Non-pigmented ciliary epithelial cell (primary cell): Measurements from ENCODE around the gene NSUN5.
"Not testable (repeated sequence)": the region's sequence is repeated elsewhere in the genome, so short reads cannot be mapped to it uniquely, and the experiment has no call there.

ENCODE experiments used
- DNase-seq: peaks from one replicate; pipeline ENCODE4 v3.0.0-alpha.2; 2010; ENCODE audit warnings: low read depth

The NSUN5 gene

DNA sequence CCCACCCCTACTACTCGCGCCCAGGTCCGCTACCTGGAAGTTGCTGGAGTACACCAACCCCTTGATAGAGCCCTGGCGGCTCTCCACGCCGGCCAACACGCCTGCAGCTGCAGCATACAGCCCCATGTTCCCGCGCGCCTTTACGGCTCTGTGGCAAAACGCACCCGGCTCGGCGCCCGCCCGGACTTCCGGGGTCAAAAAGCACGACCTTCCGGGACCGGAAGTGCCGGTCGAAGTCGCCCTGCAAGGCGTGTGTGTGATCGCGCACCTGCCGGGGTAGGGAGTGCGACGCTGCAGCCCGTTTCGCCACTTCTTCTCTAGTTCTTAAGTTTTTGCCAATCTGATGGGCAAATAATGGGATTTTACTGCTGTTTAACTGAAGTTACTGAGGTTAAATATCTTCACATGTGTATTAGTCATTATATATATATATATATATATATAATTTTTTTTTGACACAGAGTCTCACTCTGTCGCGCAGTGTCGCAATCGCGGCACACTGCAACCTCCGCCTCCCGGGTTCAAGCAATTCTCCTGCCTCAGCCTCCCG, at the start of gene NSUN5:
TSS of gene NSUN5 (minus strand) at position 162 of the 550 bp plus-strand sequence. CDS start at position 126, 36 bp downstream.
- DNase-seq: no peak

DNA sequence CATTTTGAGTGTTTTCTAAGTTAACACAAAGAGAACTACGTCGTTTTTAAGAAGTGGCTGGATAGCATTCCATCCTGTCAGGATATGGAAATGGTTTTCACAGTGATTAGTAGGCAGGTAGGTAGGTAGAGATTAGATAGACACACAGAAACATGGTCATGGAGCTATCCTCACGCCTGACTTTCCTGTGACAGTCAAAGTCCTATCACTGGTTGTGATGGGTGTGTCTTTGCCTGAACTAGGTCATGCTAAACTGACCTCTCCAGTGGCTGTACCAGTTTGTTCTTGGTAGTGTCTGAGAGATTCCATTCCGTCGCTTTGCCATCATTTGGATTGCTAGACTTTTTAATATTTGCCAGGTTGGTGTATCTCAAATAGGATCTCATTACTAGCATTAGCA, 47.5 kb upstream of the NSUN5 start:
- DNase-seq: no peak

DNA sequence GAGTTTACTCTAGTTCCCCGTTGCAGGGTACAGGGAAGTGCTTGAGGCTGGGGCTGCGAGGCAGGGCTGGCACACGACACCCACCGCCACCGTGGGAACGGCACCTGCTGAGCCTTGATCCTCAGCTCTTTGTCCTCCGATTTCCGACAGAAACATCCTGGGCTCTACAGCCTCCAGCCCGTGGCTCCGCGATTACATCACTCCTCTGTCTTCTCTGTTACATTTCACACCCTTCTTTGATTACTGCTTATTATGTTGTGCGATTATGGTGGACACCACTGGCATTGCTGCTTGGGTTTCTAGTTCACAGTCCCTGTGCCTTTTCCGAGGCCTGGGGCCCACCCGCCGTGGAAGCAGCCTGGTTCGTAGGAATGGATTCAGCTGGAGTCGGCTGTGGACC, 46.2 kb upstream of the NSUN5 start:
- no peak for DNase-seq

DNA sequence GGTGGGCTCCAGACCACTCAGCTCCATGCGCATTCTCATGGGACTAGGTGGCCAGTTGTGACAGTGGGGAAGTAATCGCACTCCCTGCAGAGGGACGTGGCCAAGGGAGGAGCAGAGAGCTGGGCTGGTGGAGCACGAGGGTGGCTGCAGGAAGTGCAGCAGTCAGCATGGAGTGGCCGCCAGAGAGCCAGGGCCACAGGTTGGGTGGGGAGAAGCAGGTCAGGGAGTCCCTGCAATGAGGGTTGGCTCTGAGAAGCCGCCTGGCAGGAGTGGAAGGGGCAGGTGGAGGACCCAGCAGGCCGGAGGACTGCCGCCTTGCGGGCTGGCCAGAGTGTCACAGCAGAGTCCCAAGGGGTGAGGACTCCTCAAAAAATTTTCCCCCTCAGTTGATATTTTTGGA, 45.6 kb upstream of the NSUN5 start:
- DNase-seq: no peak

DNA sequence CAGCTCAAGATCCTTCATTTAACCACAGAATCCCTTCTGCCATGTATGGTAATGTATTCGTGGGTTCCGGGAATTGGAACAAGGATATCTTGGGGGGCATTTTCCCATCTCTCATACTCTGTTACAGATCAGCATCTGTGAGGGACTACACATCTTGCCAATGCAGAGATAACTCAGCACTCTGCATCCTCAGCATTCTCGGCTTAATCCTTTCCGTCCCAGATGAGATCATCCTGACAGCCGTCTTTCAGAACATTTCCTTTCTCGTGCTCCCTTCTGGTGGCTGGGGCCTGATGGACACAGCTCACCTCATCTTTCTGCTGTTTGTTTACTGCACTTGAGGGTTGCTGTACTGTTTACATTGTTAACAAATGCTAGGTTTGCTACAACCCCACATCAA, 44.6 kb upstream of the NSUN5 start:
- no peak for DNase-seq

DNA sequence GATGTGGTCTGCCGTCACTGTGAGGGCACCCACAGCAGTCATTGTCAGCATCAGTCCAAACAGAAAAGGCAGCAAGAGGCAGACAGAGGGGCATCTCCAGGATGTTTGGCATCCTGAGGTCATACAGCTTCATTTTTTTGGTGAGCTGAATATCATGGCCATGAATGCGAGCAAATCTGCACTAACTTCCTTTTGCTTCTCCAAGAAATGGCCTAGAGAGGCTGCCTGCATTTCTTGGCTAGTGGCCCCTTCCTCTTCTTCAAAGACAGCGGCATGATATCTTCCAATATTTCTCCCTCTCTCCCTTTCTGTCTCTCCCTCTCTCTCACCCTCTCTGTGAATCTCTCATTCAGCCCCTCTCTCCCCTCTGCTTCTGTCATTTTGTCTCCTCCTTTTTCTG, 44.2 kb upstream of the NSUN5 start:
- no peak for DNase-seq

DNA sequence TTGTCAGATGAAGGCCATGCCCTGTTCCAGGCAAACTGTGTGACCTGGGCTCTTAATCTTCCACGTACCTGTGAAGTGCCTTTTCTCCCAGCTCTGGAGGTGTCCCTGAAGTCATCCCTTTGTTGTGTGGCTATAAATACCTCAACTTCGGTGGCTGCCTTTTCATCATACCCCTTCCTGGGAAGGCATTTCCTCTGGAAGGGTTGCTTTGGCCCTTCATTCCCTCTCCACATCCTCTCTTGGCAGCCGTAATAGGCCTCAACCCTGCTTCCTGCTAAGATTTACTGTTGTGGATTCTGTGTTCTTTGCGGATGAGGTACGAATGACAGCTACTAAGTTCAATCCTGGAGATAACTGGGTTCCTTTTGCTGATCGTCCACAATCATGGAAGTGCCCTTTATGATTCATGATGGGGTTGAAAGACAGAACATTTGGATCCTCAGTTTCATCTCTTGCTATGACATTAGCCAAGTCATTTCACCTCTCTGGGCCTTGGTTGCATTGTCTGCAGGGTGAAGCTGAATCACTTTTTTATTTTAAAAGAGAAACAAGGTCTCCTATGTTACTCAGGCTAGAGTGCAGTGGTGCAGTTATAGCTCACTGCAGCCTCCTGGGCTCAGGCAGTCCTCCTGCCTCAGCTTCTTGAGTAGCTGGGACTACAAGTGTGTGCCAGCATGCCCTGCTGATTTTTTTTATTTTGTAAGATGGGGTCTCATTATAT, 43.0 kb upstream of the NSUN5 start:
- no peak for DNase-seq

DNA sequence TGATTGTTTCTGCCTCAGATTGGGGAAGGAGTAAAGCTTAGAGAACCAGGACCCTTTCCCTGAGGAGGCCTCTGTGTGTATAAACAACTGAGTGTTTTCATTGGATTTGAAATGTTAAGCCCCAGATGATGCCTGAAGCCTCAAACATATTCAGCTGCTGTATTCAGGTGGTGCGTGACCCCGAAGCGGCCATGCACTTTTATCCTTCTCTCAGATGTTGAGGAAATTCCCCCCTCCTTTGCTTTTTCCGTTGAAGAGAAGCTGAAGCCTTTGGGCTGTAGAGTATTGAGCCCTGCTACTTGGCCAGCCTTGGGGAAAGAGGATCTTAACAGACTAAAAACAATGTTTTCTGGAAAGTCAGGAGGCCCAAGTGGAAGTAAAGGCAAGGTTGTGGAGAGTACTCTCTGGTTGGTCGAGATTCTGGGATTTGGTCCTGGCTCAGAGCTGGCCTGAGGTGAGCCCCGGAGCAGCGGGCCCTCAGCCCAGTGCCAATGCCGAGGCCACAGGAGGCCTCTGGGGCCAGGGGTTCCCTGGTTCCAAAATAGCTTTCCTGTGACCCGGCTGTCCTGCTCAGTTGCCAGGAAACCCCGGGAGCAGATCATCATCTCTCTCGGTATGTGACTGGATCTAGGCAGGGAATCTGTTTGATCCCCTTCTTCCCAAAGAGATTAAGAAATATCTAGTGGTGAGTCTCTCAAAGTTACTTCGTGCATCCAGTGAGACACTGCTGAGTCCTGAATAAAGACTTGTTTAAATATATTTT, 41.9 kb upstream of the NSUN5 start:
- DNase-seq: no peak

DNA sequence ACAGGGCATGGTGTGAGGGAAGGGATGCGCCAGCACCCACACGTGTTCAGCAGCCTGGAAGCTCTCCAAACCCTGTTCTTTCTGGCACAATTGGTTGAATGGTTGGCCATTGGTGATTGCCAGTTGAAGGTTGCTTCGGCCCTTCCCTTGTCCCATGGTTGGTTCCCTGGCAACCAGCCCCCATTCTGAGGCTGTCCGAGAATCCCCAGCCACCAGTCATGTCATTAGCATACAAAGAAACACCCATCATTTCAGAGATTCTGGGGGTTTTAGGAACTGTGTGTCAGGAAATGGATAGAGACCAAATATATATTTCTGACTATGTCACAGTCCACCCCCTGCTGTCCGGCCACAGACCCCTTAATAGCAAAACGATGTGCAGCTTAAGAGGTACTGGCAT, 41.1 kb upstream of the NSUN5 start:
- DNase-seq: no peak

DNA sequence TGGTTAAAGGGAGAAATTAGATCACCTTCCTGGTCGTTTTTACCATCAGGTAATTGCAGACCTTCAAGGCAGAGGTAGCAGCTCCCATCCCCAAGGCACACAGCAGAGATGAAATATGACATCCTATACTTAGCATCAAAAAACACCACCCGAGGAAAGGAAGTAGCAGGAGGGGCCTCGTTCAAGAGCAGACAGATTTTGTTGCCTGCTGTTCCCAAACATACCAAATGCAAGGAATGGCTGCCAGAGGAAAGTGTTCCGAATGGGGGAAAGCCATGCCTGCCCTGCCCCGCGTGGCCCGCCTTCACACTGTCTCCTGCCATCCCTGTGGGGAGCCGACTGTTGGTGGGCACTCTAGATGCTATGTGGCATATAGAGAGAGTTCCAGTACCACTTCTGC, 37.3 kb upstream of the NSUN5 start:
- no peak for DNase-seq

DNA sequence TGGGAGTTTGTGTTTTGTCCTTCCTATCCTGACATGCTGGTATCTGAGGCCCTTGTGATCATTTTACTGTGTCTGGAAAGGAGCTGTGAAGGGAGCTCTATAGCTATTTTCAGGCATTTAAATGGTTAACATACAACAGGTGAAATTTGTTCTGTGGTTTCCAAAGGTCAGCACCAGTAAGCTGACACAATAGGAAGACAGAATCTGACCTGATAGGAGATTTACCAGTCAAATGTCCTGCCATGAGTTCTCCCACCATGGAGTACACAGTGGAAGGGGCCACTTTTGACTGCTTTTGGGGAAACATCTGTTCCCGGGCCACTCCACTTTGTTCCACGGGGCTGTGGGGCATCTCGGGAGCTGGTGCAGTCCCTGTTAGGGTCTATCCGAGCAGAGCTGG, 36.9 kb upstream of the NSUN5 start:
- no peak for DNase-seq

DNA sequence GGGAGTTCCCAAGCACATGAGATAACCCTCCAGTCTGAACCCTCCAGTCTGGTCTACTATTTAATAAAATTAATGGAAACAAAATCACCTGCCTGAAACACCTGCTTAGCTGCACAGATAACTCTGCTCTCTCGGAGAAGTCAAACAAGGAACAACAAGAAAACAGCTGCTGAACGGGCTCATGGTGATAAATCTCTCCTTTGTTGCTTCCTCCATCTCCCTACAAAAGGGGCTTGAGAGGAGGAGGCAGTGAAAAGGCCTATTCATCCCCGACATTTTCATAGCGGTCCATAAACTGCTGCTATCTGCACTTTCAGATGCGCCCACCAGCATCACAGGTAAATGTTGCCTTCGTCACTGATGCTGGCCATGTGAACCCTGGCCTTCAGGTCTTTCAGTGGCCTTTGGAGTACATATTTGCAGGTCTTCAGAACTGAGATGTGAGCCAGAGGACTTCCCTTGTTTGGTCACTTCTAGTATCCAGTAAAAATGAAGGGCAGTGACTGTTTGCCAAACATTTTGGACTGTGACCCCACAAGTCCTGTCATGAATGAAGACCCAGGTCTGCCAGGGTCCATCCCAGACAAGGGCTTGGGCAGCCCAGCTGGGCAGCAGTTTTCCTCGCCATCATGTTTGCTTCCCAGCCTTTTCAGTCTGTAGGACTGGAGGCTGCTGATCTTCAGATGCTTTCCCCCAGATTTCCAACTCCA, 35.2 kb upstream of the NSUN5 start:
- no peak for DNase-seq

DNA sequence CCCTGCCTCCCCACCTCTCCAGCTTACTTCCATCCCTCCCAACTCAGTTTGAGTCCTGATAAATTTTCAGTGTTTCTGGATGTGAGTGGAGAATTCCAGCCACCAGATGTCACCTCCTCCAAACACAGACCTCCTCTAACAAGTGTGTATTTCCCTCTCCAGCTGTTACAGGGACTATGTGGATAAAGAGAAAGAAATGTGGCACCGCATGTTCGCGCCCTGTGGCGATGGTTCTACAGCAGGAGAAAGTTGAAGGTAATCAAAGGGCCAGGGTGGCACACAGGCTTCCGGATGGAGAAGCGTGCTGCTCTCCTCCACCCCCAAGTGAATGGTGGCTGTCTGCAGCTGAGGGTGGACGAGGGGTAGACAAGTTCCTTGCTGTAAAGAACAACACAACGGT, 34.0 kb upstream of the NSUN5 start:
- no peak for DNase-seq

DNA sequence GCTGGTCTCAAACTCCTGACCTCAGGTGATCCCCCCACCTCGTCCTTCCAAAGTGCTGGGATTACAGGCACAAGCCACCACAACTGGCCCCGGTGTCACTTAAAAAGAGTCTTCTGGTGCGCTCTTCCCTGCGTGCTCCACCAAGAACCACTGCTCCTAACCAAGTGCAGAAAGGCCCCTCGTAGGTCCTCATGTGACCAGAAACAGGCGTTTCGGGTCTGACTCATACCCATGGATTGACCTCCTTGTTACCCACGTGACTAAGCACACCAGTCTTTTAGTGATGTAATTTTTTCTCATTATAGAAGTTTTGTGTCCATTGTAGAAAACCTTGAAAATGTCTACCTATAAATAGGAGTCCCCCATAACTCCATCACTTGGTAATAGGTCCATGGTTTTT, 33.3 kb upstream of the NSUN5 start:
- DNase-seq: peak; percentile 51

DNA sequence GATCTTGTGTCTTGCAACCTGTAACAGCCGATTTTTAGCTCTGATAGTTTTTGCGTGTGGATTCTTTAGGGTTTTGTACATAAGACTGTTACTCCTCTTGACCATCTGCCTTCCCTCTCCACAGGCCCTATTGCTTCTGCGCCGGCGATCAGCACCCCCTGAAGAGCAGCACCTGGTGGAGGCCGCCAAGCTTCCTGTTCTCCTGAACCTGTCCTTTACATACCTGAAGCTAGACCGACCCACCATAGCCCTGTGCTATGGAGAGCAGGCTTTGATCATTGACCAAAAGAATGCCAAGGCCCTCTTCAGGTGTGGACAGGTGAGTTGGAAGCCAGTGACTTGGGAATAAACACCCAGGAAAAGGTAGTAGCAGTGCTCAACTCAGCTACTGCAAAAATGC, 31.9 kb upstream of the NSUN5 start:
- no peak for DNase-seq

DNA sequence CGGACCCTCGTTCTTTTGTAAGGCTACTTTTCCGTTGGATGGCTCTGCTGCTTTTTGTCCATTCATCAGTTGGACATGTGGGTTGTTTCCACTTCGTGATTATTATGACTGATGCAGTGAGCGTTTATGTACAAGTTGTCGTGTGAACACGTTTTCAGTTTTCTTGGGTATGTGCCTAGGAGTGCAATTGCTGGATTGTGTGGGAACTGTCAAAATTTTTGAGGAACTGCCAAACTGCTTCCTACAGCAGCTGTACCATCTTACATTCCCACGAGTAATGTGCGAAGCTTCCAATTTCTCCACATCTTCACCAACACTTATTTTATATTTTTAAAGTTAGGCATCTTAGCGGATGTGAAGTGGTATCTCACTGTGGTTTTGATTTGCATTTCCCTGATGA, 29.7 kb upstream of the NSUN5 start:
- no peak for DNase-seq

DNA sequence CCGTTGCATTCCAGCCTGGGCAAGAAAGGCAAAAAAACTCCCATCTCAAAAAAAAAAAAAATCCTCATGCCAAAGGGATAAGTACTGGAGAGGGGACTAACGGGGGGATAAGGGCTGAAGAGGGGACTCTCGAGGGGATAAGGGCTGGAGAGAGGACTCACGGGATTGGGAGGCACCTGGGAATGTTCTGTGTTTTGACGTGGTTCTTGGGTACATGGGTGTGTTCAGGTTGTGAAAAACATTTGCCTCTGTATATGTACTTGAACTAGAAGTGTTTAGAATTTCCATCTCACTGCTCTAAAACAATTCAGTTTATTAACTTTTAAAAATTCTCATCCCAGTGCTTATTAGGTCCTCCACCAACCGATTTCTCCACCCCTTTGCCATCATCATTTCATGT, 23.8 kb upstream of the NSUN5 start:
- DNase-seq: no peak

DNA sequence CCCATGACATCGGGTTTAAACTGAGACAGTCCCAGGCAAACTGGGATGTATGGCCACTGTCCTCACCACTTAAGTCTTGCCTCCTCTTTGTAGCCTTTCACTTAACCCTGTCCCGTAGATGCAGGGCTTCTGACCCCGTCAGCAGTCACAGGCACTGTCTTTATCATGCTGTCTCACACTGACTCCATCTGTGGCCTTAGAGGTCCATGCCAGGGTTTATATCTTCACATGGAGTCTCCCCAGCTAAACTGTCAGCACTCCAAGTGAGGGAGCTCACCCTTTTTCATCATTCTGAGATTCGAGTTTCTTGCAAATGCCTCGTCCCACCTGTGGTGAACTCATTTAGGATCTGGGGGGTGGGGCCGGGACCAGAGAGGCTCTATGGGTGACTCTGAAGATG, 22.1 kb upstream of the NSUN5 start:
- no peak for DNase-seq

DNA sequence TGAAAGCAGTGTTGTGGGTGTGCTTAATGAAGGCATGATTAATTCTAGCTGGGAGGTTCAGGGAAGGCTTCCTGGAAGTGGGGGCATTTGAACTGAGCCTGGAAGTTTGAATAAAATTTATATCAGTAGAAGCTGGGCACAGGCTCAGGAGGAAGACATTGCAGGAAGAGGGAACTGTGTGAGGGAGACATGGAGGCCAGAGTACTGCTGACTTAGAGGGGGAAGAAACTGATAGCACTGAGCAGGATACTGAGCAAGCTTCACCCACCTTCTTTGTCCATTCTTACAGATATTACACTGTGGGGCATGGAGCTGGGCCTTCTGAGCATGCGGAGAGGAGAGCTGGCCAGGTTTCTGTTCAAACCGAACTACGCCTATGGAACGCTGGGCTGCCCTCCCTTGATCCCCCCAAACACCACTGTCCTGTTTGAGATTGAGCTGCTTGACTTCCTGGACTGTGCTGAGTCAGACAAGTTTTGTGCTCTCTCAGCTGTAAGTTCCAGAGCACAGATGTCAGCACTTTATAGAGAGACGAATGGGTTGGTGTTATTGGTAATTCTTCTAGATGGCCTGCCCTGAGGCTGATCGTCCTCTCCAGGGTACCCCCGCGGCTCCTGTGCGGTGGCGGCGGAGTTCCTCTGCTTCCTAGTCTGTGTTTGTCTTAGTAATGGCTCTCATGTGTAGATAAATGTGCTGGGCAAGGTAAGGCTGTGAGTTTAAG, 21.4 kb upstream of the NSUN5 start:
- DNase-seq: no peak

DNA sequence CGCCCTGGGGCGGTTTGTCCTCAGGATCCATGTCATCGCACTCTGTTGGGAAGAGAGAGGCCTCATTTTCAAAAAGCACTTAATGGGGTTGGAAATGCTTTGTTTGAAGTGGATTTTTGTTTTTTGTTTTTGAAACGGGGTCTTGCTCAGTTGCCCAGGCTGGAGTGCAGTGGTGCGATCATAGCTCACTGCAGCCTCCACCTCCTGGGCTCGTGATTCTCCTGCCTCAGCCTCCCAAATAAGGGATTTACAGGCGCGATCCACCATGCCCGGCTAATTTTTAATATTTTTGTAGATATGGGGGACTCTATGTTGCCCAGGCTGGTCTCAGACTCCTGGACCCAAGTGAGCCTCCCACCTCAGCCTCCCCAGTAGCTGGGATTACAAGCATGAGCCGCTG, 20.1 kb upstream of the NSUN5 start:
- DNase-seq: no peak

DNA sequence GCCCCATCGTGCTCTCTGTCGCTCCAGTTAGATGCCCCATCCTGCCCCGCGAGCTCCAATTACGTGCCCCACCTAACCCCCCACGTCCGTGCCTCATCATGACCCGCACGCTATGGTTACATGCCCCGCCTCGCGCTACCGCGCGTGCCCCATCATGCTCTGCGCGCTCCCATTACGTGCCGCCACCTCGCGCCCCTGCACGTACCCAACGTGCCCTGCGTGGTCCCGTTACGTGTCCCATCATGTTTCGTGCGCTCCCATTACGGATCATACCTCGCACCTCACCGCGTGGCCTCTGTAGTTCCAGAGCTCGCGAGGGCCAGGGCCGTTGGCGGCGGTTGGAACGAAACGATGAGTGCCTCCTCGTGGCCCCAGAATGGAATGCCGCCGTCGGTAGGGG, 19.3 kb upstream of the NSUN5 start, which contains the start of the genes FKBP6 and TRIM50:
TSS of gene FKBP6 (plus strand) at position 240 of the 400 bp plus-strand sequence. CDS start 268 bp downstream, outside the sequence.
TSS of gene TRIM50 (minus strand) at position 161 of the 400 bp plus-strand sequence. CDS start 3,295 bp downstream, outside the sequence.
- not testable (repeated sequence) for DNase-seq

DNA sequence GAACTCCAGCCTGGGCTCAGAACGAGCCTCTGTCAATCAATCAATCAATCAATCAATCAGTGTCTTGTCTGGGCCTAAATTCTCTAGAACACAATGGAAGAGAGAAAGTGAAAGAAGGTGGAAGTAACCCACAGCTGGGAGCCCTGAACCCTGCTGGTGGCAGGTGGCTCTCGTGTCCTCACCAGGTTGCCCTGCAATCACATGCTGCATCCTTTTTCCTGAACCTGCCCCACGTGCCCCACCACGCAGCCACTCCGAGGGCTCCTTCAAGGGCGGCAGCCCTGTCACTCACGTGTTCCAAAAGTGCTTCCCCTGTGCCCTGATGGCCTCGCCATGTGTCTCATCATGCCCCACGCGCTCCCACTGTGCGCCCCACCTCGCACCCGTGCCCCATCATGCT, 18.8 kb upstream of the NSUN5 start:
- DNase-seq: not testable (repeated sequence)
